Mucosa of descending colon (tissue), 3 donors: ENCODE measurements around the gene BMP2K. TPM values are rescaled to one million over a fixed set of nuclear protein-coding genes. Genes with fewer than 3 reads are reported as not detected.

Experiments used
- ATAC-seq: fragments of 200-7000 bp; cut with Tn5 transposase; one replicate; pipeline ENCODE4 v1.9.1; 2020; ENCODE audit warnings: mild to moderate bottlenecking, moderate library complexity
- DNase-seq, 3 donors: peaks; one replicate each; pipeline ENCODE4 v3.0.0-alpha.2; 2020
- H3K36me3 ChIP-seq: fragments of 200-600 bp; one replicate; pipeline ENCODE4 v1.8.0; 2021; ENCODE audit warnings: low read depth, mild to moderate bottlenecking
- H3K4me1 ChIP-seq: fragments of 200-600 bp; one replicate; pipeline ENCODE4 v1.8.0; 2021; ENCODE audit warnings: low read depth, mild to moderate bottlenecking
- H3K4me3 ChIP-seq: fragments of 200-600 bp; one replicate; pipeline ENCODE4 v1.8.0; 2021; ENCODE audit warnings: mild to moderate bottlenecking
- H3K9me3 ChIP-seq: fragments of 200-600 bp; one replicate; pipeline ENCODE4 v1.8.0; 2021; ENCODE audit warnings: mild to moderate bottlenecking
- intact Hi-C, 2 donors: fragments of 100-400 bp; cut with DNase I in 1 of 2; cut with micrococcal nuclease in 1 of 2; formaldehyde crosslinking; loops; one replicate each; pipeline versions ENCODE4 v1.11.0 to v1.11.1; 2022; cut with DNase I, micrococcal nuclease
- total RNA-seq, 3 donors: library from RNA; stranded (reverse); fragmentation: NEBNext Ultra II Directional in 2 of 3; extraction: Animal tissue kit (Norgen Biotek cat#: 25700) in 2 of 3; gene quantifications; one replicate each; pipeline versions ENCODE4 v1.2.1 to v1.2.4, GENCODE V29; 2021 to 2023
- TF ChIP-seq, protein P1 (sequence below): fragments of 200-600 bp; IDR thresholded peaks from one replicate; pipeline ENCODE4 v1.8.0; 2022; ENCODE audit warnings: antibody characterized with exemption, mild to moderate bottlenecking
- donor health status: DM: no; HTN: no; CAD: no; lungs with moderate emphysema.
- donor health status: DM: no; HTN: no; CAD: no.
- donor health status: DM: no; HTN: yes; CAD: no.

BMP2K gene
- total RNA-seq, 3 donors from 2014 or later = 42.5 to 77.1 (median 67.5) TPM

DNA sequence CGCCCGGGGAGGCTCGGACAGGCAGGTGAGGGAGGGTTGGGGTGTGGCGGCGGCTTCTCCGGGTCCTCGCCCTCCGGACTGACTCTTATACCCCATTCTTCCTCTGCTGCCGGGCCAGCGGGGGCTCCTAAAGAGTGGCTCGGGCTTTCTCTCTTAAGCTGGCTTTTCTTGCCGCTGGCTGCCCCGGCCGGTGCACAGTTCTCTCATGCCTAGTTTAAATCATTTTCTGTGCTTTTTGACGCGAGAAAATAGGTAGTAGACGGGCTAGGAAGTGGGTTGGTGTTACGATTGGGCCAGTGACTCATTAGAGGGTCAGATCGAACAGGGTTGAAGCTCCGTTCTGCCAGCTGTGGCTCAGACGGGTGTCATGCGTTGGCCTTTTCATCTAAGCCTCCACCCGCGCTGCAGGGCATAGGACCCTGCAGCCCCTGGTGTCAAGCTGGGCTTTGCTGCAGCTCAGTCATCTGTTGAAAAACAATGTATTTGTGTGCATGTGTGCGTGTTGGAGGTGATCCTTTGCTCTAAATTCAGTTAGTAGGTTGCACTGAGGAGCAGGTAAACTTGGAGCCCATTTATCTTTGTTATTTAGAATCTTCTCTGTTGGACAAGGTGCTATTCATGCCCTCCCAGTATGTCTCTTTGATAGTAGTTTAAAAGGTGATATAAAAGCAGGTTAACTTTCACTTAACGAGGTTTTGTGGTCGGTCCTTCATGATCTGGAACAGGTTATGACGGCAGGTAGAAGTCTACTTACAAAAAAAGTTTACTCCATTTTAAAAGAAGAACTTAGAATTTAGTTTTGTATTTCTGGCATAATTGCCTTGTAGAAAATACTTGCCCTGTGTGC lies 802 bp downstream of the BMP2K start:
- intact Hi-C loops = loop anchor here in 1 of 2 donors (5.0 to 10.0 kb wide), 2 partner anchors 85 to 132 kb away; no protein-coding TSS in a partner anchor
- H3K4me1 ChIP-seq = peaks cover 24% of the 10 kb centered on the region
- TF ChIP-seq, protein P1, sequence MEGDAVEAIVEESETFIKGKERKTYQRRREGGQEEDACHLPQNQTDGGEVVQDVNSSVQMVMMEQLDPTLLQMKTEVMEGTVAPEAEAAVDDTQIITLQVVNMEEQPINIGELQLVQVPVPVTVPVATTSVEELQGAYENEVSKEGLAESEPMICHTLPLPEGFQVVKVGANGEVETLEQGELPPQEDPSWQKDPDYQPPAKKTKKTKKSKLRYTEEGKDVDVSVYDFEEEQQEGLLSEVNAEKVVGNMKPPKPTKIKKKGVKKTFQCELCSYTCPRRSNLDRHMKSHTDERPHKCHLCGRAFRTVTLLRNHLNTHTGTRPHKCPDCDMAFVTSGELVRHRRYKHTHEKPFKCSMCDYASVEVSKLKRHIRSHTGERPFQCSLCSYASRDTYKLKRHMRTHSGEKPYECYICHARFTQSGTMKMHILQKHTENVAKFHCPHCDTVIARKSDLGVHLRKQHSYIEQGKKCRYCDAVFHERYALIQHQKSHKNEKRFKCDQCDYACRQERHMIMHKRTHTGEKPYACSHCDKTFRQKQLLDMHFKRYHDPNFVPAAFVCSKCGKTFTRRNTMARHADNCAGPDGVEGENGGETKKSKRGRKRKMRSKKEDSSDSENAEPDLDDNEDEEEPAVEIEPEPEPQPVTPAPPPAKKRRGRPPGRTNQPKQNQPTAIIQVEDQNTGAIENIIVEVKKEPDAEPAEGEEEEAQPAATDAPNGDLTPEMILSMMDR = no peak
- H3K36me3 ChIP-seq = no peaks in the 10 kb centered on the region
- no peaks in the 10 kb centered on the region for H3K9me3 ChIP-seq
- DNase-seq = peak; percentile 58 to 79 (median 73)
- peak overlapping the region; percentile 76 for H3K4me3 ChIP-seq
- ATAC-seq = peak; percentile 54

DNA sequence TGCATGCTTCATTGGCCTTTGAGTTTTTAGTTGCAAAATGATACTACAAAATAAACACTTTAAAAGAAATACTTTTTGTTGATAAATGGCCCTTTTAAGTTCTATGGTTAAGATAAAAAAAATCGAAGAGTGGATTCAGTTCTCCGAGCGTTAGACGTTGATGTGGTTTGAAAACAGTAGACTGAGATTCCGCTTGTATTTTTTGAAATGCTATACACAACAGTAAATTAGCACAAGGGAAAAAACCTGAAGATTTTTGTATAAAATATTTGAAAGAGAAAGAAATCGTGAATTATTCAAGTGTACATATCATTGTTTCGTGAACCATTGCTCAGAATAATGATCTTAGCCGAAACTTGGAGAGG lies 1.4 kb downstream of the BMP2K start:
- no peaks in the 10 kb centered on the region for H3K9me3 ChIP-seq
- no peak for ATAC-seq
- no peak for DNase-seq
- peaks cover 30% of the 10 kb centered on the region for H3K4me1 ChIP-seq
- intact Hi-C loops = loop anchor here in 1 of 2 donors (5.0 to 10.0 kb wide), 2 partner anchors 85 to 133 kb away; no protein-coding TSS in a partner anchor
- TF ChIP-seq, protein P1 = no peak
- H3K4me3 ChIP-seq = no peak overlapping the region
- no peaks in the 10 kb centered on the region for H3K36me3 ChIP-seq

DNA sequence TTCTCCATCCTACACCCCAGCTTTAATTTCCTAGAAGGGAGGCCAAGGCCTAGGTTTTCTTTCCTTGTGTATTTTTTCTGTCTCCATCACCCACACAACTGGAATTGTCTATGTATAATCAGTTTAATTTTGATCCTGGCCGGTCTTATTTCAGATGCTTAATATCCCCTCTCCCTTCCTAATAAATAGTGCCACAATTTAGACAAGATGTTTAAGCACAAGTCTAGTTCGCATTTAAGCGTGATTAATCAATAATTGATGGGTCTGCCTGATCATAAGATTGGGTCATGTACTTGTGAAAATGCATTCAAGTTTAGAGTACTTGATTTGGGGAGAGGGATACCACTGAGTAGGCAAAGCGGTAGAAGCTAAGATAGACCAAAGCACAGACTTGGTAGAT lies 2.4 kb downstream of the BMP2K start:
- peaks cover 32% of the 10 kb centered on the region for H3K4me1 ChIP-seq

DNA sequence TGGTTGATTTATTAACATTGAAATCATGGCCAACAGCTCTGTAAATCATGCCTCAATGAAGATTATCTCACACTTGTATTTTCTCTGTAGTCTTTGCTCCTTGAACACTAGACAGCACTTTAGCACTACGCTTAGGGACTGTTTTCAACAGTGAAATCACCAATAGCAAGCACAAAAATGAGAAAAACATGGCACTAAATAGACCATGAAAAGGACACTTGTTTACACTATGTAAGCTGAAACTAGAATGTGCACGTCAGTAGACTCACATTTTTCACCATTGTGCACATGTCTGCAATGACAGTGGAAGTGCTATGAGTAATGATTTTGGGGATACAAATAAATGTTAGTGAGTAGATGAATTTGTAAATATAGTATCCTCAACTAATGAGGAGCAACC lies 3.1 kb downstream of the BMP2K start:
- no peak for DNase-seq
- Histone ChIP-seq H3K36me3 (no peaks in the 10 kb centered on the region), H3K4me1 (peaks cover 32% of the 10 kb centered on the region), H3K4me3 (no peak overlapping the region), H3K9me3 (no peaks in the 10 kb centered on the region)
- TF ChIP-seq, protein P1 = no peak
- intact Hi-C loops = loop anchor here in 1 of 2 donors (5.0 to 10.0 kb wide), 2 partner anchors 83 to 134 kb away; no protein-coding TSS in a partner anchor
- ATAC-seq = no peak

More for the DNA sequence above, 2.4 kb downstream of the BMP2K start:
- Histone ChIP-seq H3K36me3 (no peaks in the 10 kb centered on the region), H3K4me3 (no peak overlapping the region), H3K9me3 (no peaks in the 10 kb centered on the region)
- ATAC-seq = no peak
- intact Hi-C loops = loop anchor here in 1 of 2 donors (5.0 to 10.0 kb wide), 2 partner anchors 84 to 134 kb away; no protein-coding TSS in a partner anchor
- TF ChIP-seq, protein P1 = no peak
- no peak for DNase-seq

DNA sequence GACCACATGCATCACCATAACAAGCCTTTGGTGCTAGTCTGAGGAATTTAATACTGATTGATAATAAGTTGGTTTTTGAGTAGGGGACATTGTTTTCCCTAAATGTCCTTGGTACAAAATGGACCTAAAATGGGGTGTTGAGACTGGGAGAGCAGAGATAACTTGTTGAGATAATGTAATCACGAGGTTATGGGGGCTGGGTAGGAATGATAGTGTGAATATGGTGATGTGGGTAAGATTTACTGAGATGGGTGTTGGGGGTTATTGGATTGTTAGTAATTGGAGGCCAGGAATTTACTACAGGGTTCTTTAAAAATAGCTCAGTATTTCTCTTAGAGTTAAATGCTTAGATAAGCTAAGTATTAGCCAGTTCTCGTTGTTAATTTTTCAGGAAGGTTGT lies 3.9 kb downstream of the BMP2K start:
- TF ChIP-seq, protein P1 = no peak
- ATAC-seq (no peak), DNase-seq (no peak)
- Histone ChIP-seq H3K9me3 (no peaks in the 10 kb centered on the region), H3K4me1 (peaks cover 30% of the 10 kb centered on the region), H3K4me3 (no peak overlapping the region), H3K36me3 (no peaks in the 10 kb centered on the region)
- intact Hi-C loops = no loop called here
